Measurements from ENCODE around the gene CDCA7L.

CDCA7L gene

DNA sequence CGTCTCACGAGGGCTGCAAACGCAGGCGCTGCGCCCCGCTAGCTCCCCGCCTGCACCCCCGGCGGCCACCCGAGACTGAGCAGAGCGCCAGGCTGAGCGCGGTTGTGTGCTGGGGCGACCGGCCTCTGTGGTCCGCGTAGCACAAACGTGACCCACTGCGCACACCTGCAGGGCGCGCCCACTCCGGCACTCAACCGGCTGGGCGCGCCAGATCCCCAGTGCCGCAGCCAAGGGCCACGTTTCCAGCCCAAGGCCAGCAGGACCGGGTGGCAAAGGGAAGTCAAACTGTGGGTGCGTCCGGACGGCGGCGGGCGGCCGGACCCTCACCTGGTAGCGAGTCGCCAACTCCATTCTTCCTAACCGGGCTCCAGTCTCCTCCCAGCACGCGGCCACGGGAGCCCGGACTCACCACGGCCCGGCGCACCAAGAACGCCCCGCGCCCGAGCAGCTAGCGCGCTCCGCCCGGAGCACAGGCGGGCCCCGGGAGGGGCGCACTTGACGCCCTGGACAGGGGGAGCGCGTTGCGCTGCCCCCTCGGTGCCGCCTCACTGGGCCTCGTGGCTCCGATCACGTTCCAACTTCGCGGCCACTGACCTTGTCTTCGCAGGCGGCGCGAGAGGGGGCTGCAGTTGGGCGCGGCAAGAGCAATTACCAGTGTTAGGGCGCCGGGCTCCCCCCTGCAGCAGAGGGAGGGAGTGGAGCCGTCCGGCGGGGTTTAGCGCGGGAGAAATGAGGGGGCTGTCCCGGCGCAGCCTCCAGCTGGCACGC is at the start of gene CDCA7L:
Gene CDCA7L (minus strand): TSS at position 446 of the 768 bp plus-strand sequence. CDS start 95 bp downstream, at position 351.
- peak; percentile 76 for DNase-seq

- DNase-seq, result no peak
Observed at GRCh38 chr7:21986096-21986495, 40.4 kb upstream of the CDCA7L start.

- DNase-seq, result no peak
Observed at GRCh38 chr7:21984042-21984441, 38.3 kb upstream of the CDCA7L start.

DNA sequence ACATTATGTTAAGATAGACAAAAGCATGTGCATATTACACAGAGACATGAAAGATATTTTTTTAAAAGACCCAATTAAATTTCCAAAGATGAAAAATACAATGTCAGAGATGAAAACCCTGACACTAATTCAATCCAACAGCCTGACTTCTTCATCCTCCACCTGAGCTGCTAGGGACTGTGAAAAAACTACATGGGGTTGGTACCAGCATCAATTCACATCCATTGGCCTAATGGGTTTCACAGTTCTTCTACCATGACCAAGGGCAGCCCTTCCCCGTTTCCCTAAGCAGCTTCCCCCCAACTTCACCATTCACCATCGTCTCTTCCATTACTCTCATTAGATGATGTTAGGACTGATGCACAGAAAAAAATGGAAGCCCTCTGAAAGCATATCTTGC is 37.4 kb upstream of the CDCA7L start:
- DNase-seq, result no peak

GRCh38 chr7:21981524-21981923 is 35.8 kb upstream of the CDCA7L start:
- DNase-seq, result no peak

DNA sequence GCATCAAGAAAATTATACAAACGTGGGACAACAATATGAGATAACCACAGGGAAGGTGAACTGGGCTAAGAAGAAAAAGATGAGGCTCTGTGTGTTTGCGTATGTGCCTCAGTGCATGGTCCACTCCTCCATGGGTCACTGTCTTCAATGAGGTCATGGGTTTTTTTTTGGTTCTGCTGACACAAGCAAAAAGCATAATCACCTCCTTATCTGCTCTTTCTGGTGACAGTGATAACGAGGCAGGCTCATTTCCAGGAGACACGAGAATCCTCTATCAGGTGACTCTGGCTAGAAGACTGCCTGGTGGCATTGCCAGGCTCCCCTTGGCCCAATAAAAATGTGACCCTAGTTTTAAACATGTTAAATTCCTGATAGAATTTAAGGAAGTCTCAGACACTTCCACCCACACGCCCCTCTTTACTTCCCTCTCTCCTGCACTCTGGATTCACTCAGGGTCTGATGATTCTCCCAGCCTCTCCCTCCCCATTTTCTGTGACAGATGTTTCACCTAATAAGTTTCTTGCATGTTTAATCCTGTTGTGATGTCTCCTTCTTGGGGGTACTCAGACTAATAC is 35.3 kb upstream of the CDCA7L start:
- no peak for DNase-seq

DNA sequence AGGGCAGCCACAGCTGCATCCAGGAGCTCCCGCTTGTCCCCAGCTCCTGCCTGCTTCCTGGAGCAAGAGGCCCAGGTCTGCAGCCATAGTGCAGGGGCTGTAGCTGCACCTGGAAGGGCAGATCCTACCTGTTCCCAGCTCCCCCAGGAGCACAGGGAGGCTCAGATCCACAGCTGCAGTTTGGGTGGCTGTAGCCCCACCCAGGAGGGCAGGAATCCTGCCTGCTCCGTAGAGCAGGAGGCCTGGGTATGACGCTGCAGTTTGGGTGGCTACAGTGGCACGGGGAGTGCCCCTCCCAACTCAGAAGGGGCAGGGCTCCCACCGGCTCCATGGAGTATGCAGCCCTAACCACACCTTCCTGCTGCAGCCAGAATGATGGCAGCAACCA is 26.7 kb upstream of the CDCA7L start:
- DNase-seq, result no peak

DNA sequence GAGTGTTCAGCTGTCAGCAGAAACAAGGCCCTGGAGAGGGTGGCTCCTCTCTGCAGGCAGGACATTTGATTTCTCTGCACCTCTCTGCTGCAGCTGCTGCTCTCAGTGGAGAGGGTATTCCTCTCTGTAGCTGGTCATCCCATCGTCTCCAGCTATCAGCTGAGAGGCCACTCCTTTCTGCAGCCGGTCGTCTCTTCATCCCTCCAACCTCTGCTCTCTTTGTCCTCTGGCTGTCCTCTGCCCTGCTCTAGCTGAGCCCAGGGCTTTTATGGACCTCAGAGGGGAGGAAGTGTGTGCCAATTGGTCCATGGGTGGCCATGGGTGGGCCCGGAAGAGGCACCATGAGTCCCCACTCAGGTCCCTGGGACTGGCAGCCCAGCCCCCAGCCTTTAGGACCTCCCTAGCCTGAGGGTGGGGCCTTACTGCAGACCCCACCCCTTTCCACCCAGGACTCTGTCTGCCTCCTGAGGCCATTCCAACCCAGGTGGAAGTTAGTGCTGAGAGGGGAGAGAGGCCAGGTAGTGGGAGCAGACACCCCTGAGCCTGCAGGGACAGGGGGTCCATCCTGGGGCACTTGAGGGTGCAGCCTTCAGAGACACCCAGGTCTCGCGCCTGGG is 26.2 kb upstream of the CDCA7L start:
- no peak for DNase-seq

DNA sequence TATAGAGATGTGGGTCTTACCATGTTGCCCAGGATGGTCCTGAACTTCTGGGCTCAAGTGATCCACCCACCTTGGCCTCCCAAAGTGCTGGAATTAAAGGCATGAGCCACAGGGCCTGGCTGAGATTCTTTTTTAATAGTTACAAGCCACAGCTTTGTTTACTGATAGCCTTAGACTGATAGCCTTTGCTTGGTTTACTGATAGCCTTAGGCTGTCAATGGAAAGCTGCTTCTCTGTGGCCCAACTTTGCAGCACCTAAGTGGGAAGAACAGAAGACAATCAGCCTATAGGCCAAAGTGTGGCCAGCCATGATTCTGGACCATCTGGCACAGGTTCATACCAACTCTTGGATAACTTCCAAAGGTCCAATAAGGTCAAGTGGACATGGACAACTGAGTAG is 24.1 kb upstream of the CDCA7L start:
- DNase-seq, result no peak

GRCh38 chr7:21967598-21968003 is 21.9 kb upstream of the CDCA7L start:
- no peak for DNase-seq

DNA sequence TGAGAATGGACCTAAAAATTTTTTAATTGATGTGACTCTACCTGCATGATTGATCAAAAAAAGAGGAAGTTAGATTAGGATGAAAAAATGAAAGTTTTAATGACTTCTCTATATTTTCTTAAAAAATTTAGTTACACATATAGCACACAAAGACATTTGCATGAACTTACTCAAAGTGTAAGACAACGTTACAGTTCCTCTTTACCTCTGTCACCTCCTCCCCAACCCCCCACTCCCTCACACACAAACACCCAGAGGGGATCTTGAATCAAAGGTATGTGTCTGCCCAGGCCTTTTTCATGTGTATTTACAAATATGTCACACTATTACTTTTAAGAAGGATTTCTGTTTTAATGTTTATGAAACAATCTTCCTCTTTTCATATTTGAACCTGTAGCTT is 20.6 kb upstream of the CDCA7L start:
- DNase-seq, result no peak

- no peak for DNase-seq
Observed at GRCh38 chr7:21965291-21965690, 19.6 kb upstream of the CDCA7L start.

DNA sequence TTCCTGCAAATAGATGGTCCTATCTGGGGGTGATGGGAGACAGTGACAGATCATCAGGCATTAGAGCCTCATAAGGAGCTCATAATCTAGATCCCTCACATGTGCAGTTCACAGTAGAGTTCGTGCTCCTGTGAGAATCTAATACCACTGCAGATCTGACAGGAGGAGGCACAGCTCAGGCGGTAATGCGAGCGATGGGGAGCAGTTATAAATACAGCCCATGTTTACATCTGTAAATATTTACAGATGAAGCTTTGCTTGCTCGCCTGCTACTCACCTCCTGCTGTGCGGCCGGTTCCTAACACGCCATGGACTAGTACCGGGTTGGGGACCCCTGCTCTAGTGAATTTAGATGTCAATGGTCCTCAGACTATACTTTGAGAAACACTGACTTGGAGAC is 17.0 kb upstream of the CDCA7L start:
- DNase-seq, result no peak

- DNase-seq, result no peak
Observed at GRCh38 chr7:21960922-21961321, 15.2 kb upstream of the CDCA7L start.

- DNase-seq, result no peak
Observed at GRCh38 chr7:21959387-21959776, 13.7 kb upstream of the CDCA7L start.

DNA sequence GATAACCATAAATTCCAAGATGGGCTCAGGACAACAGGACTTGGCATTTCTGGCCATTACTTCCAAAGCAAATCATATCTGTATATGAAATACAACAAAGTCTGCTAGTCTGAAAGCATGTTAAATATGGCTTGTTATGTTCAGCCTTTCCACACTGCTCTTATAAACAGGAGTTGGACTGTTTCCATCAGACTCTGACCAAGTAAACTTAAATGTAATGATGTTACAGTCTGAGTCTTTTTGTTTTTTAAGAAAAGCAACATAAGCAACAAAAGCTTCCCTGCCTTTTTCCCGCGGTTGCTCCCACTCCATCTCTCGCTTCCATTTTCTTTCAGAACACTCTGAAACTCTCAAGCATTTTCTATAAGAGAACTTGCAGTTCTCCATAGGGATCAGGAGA is 8.1 kb upstream of the CDCA7L start:
- no peak for DNase-seq

DNA sequence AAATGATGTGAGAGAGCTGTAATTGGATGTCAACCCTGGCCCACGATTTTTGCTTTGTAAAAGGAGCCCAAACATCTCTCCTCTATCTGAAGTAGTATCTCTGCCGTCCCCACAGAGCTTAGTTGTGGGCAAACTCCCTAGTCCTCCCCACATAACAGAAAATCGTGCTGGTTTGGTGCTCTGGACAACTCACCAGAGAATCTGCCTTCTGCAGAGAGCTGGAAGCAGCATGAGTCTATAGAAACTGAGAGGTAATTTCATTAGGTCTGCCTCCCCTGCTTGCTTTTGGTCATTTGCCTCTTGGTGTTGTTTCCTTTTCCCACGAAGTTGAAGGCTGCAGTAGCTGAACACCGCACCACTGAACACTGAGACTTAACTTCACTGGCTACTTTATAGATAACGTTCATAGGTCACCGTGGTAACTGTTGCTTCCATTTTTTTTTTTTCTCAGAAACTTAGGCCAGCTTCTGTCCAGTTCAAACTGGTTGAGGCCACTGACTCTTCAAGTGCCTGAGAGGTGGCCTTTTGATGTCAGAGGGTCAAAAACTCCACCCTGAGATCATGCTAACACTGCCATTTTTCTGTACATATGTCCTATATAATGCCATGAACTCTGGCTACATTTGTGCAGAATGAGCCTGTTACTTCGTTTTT is 3.3 kb upstream of the CDCA7L start:
- DNase-seq, result no peak

- DNase-seq, result no peak
Observed at GRCh38 chr7:21948364-21948763, 2.7 kb upstream of the CDCA7L start.

DNA sequence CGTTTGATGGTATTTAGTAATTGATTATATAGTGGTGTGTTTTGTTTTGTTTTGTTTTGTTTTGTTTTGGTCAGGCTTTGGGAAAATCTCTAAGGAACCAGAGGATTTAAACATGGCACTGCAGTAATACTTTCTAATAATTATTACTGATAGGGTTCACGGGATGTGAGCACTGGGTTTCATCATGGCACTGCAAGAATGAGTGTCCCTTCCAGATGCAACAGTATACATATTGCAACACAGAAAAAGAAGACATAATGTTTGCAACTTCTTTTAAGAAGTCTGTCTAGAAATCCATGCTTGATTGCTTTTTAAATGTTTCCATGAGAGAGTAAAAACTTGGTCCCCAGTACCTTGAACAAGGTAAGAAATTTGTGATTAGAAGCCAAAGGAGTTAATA is 2.2 kb upstream of the CDCA7L start:
- DNase-seq, result no peak

DNA sequence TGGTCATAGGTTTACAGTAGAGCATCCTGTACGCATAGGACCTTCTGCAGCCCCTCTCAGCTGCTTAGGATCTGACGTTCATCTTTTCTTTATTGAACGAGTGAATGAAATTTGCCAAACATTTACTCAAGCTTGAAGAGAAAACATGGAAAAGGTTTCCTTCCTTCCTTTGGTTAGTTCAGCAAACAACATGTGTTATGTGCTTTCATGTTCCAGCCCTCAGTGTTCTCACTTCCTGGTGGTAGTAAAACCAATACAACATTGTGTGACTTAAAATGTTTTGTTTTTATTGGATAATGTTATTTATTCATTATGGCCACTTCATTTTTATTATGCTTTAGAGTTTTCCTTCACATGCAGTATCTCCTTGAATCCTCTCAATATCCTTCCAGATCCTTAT is 1.4 kb upstream of the CDCA7L start:
- DNase-seq, result no peak

GRCh38 chr7:21946222-21946709 is 567 bp upstream of the CDCA7L start:
- no peak for DNase-seq

DNA sequence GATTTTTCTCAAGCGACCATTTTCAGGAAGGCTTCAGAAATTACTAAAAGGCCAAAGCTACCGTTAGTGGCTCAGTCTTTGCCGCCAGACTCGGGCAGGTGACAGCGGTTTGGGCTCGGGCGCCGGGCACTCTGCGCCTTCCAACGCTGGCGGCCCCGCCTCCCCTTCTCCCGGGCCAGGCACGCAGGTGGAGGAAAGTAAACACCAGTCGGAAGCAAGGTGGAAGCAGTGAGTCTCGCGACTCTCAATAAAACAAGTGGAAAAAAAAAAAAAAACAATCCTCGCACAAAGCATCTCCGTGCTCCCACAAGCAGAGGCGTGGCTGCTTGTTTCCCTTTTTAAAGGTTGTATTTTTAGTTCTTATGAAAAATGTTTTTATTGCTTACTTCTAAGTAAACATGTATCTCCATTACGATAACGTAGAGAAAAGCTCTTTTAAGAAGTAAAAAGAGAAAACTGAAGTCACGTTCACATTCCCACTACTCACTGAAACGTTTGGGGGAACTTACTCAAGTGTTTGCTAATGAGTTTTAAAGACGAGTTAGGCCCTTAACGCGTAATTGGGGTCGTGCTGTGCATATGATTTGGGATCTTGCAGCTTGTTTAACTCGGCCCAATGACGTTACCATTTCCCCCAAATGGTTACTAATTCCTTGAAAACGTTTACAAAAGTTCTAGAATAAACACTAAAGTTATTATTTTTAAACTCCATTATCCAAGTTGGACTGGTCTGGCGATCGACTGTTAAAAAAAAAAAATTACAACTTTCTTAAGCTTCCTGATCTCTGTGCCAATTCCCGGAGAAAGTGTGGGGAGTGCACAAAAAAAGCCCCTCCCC is 864 bp downstream of the CDCA7L start:
- DNase-seq, result peak; percentile 49

DNA sequence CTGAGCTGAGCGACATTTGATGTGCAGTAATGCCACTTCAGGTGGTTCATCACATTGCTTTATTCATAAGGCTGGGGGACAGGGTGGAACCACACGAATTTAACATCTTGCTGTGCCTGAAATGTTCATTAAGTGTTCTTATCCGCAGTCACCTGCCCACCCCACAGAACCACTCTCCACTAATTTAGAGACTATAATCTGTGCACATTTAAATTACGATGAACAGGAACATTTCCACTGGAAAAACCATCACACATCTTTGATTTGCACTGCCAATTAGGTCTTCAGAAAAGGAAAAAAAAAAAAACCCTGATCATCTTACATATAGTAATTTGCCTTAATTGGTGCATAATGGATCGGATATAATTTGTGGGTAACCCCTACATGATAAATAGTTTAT is 2.3 kb downstream of the CDCA7L start:
- no peak for DNase-seq

All from activated naive CD4-positive, alpha-beta T cell treated with anti-CD3 and anti-CD28 coated beads, Interleukin-2, amount 50 U/mL, for 16 hours (primary cell).